GM19099 (cell line): ENCODE results near the gene KLHL25.

ENCODE experiments used
- POLR2A ChIP-seq: IDR thresholded peaks from 3 replicates; pipeline ENCODE4 v1.6.1; 2011; ENCODE audit warnings: low read depth; ENCODE audit not compliant: insufficient read length; ENCODE audit errors: extremely low read depth

KLHL25 gene

DNA sequence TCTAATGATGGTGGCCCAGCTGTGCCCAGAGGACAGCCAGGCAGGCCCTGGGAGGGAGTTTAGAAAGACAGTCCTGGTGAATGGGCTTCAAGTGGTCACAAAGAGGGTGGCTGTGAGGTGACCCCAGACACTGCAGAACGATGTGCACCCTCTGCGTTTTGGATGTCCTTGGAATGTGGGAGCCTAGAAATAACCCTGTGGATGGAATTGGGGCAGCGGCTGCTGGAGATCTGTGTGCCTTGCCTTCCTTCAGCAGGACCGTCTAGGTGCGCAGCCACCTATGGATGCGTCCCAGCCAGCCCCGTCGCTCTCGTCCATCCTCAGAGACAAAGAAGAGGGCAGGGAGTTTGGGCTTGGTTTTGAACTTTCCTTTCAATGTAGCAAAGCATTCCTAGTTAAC, 46.5 kb downstream of the KLHL25 start:
- no peak for TF ChIP-seq POLR2A

DNA sequence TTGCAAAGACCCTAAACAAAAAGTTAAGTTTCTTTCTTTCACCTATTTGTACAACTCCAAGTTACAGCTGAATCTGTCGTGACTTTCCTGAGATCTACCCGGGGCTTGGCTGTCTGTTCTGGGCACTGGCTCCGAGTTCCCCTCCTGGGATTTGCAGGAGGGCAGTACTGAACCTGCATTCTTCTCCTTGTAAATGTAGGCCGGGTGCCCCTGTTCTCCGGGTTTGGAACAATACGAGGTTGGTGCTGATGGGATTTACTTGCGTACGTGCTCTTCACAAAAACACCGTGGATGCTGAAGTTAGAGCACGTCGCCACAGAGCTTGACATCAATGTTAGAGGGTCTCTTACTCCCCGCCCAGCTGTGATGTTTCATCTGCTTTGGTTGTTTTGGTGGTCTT, 48.1 kb downstream of the KLHL25 start:
- no peak for TF ChIP-seq POLR2A

DNA sequence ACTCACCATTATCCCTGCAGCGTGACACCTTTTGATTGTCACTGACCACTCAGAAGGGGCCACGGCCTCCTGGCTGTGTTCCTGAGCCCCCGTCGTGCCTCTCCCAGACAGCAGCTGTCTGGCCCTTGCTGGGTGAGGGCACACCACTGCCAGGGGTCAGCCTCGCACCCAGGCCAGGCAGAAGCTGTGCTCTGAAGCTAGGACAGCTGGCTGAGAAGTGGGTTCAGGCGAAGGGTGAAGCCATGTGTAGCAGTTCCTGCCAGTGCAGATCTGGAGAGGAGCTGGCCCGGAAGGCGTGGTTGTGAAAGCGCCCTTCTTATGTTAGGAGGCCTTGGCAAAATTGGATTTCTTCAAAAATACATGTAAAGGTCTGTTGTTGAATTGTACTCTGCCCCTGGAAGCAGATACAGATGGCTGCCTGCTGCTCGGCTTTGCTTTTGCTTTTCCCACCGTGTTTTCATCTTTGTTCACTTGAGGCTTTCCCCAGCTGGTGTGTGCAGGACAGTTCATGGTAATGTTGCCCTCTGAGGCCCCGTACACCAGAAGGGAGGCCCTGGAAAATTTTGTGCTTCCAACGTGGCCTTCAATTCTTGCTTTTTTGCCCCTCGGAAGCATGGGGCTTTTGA, 49.1 kb downstream of the KLHL25 start:
- TF ChIP-seq POLR2A: no peak

- no peak for TF ChIP-seq POLR2A
Observed at GRCh38 chr15:85745023-85745422, 49.7 kb downstream of the KLHL25 start.

DNA sequence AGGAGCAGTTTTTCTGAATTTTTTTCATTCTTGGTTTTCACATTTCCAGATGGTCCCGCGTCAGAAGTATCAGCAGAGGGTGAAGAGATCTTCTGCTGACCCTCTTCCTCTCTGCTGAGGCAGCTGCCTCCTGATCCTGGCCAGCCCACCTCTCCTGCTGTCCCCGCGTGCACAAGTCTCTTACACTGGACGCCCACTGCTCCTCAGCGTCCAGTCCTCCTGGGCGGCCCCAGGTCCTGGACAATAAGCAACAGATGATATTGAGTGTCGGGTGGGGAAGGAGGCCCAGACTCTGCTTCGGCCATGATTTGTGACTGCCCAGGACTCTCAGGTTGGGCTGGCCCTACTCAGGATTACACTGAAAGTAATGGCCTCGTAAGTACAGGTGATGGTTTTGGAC, 50.1 kb downstream of the KLHL25 start:
- no peak for TF ChIP-seq POLR2A

- no peak for TF ChIP-seq POLR2A
Observed at GRCh38 chr15:85743392-85744055, 51.2 kb downstream of the KLHL25 start.

DNA sequence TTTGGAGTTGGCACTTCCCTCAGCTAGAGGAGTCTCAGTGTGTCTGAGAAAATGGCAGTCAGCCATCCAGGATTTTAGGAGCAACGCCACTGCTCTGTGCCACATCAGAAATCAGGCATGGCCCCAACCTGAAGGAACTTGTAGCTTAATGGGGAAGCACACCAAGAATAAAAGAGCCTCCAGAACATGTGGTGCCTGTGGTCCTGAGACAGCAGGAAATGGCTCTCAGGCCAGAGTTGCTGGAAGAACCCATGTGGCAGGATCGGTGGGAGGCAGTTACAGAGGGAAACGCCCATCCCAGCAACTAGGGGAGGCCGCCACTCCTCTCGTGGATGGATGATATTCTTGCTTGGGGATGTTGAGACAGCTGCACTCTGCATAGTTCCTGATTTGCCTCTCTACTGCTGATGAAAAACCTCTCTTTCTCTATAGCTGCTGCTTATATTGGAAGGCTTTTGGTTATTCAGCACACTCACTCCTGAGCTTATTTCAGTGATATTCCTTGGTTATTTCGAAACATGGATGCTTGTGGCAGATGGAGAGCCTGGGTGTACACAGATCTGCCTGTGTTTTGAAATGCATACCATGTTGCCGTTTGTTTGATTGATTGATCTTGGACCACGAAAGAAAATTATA, 52.4 kb downstream of the KLHL25 start:
- no peak for TF ChIP-seq POLR2A

DNA sequence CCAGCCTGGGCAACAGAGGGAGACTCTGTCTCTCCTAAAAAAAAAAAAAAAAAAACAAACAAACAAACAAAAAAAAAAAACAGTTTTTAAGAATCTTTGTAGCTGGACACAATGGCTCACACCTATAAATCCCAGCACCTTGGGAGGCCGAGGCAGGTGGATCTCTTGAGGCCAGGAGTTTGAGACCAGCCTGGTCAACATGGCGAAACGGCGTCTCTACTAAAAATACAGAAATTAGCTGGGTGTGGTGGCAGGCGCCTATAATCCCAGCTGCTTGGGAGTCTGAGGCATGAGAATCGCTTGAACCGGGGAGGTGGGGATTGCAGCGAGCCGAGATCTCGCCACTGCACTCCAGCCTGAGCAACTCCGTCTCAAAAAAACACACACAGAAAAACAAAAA, 53.1 kb downstream of the KLHL25 start:
- TF ChIP-seq POLR2A: no peak

- TF ChIP-seq POLR2A: no peak
Observed at GRCh38 chr15:85741021-85741421, 53.7 kb downstream of the KLHL25 start.

DNA sequence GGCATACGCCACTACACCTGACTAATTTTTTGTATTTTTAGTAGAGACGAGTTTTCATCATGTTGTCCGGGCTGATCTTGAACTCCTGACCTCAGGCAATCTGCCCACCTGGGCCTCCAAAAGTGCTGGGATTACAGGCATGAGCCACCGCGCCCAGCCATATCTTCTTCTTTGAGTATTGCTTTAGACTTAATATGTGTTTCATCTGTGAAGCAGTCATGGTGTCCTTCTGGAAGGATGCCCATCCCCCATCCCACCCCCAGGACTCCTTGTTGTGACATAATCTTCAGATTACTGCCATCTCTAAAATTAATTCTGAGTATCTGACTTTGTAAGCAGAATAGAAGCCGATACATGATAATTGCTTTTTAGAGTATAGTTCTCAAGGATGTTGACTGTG, 57.7 kb downstream of the KLHL25 start:
- no peak for TF ChIP-seq POLR2A

- TF ChIP-seq POLR2A: no peak
Observed at GRCh38 chr15:85733416-85733815, 61.3 kb downstream of the KLHL25 start.

DNA sequence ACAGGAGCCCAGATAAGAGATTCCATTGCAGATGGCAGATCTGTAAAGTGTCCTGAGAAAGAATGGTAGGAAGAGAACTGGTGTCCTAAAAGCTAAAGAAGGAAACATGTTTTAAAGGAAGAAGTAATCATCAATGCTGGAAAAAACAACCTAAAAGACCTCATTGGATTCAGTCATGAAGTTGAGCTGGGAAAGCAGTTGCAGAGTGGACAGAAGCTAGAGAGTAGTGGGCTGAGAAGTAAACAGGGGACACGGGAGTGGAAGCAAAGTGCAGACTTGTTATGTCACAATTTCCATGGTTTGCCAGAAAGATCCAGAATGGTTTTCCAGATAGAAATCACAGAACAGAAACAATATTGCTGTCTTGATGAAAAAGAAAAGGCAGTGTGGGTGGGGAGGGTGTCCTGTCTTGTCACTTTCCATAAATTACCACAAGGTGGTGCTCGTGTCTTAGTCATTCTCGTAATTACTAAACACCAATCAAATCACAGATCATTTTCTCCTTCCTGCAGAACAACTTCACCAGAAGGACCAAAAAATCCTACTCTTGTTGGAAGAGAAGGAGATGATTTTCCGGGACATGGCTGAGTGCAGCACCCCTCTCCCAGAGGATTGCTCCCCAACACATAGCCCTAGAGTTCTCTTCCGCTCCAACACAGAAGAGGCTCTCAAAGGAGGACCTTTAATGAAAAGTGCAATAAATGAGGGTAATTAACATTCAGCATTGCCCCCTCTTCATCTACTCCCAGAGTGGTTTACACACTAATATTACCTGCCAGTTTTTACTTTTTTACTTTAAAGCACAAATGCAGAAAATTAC, 64.5 kb downstream of the KLHL25 start:
- no peak for TF ChIP-seq POLR2A

- no peak for TF ChIP-seq POLR2A
Observed at GRCh38 chr15:85727068-85727467, 67.7 kb downstream of the KLHL25 start.

GRCh38 chr15:85726454-85726853, 68.3 kb downstream of the KLHL25 start:
- TF ChIP-seq POLR2A: no peak

GRCh38 chr15:85725564-85725963, 69.2 kb downstream of the KLHL25 start:
- TF ChIP-seq POLR2A: no peak
